SK-N-MC (cell line): ENCODE data around the gene CSRP2.

ENCODE experiments used
- EZH2 ChIP-seq: fragments of 200-600 bp; sonication (generic); IDR thresholded peaks from one replicate; pipeline ENCODE4 v1.6.1; 2017; ENCODE audit warnings: antibody characterized with exemption
- FOXP2 ChIP-seq: optimal IDR thresholded peaks from 2 replicates; pipeline ENCODE3; 2011; ENCODE audit warnings: mild to moderate bottlenecking, moderate library complexity; ENCODE audit not compliant: insufficient read depth; ENCODE audit errors: extremely low read length, control extremely low read depth
- POLR2AphosphoS5 ChIP-seq: IDR thresholded peaks from 2 replicates; pipeline ENCODE4 v1.6.1; 2012; ENCODE audit warnings: mild to moderate bottlenecking, low read depth, low read length, borderline replicate concordance

GRCh38 chr12:76863005-76863670 is 15.7 kb downstream of the CSRP2 start:
- TF ChIP-seq POLR2AphosphoS5 = no peak
- TF ChIP-seq EZH2 = no peak
- no peak for TF ChIP-seq FOXP2
